GM18951 (cell line): ENCODE data around the gene GPR132.

Experiments
- POLR2A ChIP-seq: IDR thresholded peaks from 4 replicates; pipeline ENCODE4 v1.6.1; 2011; ENCODE audit warnings: mild to moderate bottlenecking; ENCODE audit not compliant: insufficient read length, insufficient read depth; ENCODE audit errors: extremely low read depth
- in situ Hi-C: fragments of 300-500 bp; cut with MboI; formaldehyde crosslinking; loops from one replicate; pipeline ENCODE4 v1.12.0; 2022; ENCODE audit warnings: low sequenced_read_pairs, mixed read lengths, inconsistent platforms; ENCODE audit not compliant: unreplicated experiment

Gene GPR132

DNA sequence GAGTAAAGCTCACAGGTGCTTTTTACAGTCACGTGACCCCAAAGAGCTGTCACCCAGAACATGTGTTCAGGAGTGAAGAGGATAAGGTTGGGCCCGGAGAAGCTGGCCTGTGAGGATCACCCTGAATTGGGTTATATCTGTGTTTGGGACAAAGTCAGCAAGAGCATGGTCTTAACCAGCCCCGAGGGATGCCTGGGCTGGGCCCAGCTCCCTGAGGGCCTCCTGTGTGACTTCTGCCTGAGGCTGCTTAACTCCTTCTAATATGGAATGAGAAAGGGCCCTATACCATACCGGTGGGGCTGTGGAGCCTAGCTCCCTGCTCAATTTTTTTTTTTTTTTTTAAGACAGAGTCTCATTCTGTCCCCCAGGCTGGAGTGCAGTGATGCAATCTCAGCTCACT, 46.8 kb downstream of the GPR132 start:
- TF ChIP-seq POLR2A, result no peak
- in situ Hi-C loops, result no loop called here

DNA sequence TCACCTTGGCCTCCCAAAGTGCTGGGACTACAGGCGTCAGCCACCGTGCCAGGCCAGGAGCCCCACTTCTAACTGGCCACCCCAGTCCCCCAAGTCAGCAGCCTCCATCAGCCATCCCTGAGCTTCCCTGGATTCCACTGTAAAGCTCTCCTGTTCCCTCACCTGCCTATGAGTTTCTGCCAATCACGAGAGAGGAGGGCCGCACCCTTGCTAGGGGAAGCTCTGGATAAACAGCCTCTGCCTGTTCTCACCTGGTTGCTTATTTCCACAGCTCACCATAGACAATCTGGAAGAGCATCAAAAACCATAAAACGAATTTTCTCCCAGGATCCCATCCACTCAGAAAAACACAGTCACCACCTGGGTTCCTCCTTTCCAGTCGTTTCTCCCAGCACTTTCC, 49.3 kb downstream of the GPR132 start:
- in situ Hi-C loops, result no loop called here
- no peak for TF ChIP-seq POLR2A

DNA sequence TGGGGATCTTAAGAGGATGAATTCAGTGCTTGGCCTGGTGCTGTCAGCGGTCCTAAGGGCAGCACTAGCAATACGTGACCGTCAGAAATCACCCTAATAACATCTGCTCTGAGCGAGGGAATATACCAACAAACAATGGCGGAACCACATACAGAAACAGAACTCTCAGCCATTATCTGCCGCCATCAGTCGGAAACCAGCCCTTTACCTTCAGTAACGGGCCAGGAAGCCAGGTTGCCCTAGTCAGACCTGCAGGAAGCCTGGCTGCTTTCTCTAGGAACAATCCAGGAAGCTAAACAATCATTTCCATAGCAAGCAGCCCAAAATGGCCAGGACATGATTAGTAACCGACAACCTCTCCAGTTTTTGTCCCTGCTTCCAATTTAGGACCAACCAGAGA, 50.0 kb downstream of the GPR132 start:
- no peak for TF ChIP-seq POLR2A
- in situ Hi-C loops, result no loop called here

DNA sequence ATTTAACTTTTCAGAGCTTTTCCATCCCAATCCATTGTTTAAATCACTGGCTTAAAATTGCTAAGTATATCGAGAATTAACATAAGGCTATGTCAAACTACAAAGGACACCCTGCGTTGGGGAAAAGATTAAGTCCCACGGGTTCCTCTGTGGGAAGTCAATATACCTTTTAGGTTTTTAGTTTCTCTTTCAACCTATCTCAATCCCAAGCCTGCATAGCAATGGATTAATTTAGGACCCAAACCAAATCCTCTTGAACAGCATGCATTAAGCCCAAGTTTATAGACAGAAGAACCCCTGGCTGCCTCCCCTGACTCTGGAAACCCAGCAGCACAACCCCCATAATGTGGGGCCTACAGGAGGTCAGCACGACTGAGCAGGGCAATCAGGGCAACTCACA, 50.6 kb downstream of the GPR132 start:
- in situ Hi-C loops, result no loop called here

DNA sequence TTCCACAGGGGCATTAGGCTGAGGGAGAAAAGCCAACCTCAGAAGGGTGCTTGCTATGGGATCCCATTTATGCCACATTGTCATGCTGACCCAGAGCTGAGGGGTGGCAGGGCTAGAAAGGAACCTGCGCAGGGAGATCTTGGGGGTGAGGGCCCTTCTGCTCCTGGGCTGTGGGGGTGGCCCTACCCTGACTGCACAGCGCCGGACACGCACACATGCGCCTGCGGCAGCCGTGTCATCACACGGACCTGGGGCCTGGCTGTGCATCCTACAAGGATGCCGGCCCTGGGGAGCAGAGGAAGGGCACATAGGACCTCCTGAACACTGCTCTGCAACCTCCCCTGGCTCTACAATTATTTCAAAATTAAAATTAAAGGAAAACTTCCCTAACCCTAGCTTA, 51.2 kb downstream of the GPR132 start:
- no peak for TF ChIP-seq POLR2A
- in situ Hi-C loops, result no loop called here

More for the DNA sequence above, 50.6 kb downstream of the GPR132 start:
- TF ChIP-seq POLR2A, result no peak

DNA sequence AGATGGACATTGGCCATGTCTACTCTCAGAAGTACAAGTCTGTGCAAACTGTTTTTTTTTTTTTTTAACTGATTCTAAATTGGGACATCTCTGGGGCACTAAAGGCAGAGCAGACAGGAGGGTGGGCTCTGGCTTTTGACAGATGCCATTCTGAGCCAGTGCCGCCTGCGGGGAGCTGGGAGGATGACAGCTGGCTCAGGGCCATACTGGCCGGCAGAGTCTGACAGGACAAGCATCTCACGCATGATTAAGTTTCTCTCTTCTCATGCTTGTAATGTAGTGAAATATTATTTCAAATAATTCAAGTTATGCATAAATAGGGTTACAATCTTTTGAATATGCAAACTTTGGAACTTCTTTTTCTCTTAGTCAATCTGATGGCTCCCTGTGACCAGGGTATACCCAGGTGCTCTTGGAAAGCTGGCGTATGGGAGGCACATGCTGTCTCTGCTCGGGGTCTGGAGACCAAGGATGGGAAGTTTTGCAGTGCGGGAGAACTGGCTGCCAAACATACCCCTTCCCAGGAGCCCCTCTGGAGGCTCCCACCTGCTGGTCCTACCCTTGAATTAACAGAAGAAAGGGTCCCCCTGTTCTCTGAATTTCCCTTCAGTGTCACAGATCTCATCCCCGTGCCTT, 52.0 kb downstream of the GPR132 start:
- in situ Hi-C loops, result no loop called here
- no peak for TF ChIP-seq POLR2A

DNA sequence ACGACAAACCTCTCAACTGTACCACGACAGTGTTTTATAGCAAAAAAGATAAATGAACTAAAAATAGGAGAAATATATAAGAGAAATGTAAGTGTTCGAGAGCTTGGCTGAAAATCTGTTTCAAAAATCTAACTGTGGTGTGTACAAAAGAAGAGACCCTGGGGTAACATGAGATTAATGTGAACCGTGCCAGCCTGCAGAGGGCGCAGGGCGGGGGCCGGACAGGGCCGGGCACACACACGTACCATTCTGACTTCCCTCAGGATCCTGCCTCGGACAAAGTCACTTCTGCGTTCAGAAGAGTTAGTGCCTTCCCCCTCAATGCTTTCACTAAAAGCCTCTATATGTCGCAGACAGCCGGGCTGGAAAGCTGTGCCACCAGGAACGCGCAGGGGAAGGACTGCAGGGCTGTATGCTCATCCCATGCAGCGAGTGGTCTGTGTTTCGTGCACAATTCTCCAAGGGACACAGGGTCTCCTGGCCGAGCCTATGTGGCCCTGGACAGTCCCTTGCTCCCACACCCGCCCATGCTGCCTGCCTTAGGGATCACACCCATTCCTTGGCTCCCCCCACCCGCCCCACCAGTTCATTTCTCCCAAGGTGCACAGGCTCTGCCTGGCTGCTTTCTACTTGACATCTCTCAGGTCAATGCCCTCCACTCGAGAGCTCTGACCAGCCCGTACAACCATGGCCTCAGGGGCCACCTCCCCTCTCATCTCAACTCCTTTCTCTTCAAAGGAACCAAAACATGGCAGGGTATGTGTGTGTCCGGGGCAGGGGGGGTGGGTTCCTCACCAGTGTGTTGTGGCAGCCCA, 52.9 kb downstream of the GPR132 start:
- in situ Hi-C loops, result no loop called here
- peak; percentile 25 for TF ChIP-seq POLR2A

DNA sequence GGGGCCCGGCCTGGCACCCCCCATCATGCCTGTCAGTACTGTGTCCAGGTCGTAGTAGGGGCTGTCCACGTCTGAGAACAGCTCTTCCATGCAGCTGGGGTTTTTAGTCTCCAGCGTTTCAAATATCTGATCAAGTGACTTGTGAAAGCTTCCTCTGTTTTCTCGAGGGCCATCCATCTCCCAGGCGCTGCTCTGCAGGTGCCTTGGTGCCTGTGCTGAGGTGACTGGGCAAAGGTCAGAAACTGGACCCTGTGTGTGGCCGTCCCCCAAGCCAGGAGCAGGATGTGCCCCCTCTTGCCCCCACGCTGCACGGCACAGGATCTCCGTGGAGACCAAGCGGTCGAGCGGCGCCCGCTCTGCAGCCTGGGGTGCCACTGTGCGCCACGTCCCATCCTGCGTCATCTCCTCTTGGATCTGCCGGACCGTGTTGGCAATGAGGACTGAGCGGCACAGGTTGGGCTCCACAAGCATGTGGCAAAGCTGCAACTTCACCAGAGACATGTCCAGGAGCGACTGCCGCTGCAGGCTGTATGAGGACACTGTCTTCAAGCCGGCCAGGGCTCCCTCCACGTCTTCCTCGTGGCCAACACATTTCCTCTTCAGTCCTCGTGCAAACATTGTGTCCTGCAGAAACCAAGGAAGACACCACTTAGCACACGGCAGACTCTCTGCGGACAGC, 53.8 kb downstream of the GPR132 start:
- in situ Hi-C loops, result no loop called here
- TF ChIP-seq POLR2A, result no peak

DNA sequence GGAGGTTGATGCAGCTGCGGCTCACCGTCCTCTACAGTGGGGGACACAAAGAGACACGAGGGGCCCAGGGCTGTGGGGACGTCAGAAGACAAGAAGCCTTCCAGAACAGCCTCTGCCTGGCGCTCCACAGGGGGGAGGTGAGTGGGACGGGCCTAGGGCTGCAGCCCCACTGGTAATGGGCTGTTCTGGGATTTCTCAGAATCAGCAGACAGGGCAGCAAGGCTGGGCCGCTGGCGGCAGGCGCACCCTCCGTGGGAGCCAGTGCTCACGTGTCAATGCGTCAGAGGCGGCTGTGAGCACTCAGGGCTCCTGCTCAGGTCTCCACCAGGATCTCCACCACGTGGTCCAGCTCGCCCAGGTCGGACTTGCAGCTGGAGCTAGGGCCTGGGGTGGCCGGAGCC, 54.3 kb downstream of the GPR132 start:
- in situ Hi-C loops, result no loop called here
- TF ChIP-seq POLR2A, result no peak

DNA sequence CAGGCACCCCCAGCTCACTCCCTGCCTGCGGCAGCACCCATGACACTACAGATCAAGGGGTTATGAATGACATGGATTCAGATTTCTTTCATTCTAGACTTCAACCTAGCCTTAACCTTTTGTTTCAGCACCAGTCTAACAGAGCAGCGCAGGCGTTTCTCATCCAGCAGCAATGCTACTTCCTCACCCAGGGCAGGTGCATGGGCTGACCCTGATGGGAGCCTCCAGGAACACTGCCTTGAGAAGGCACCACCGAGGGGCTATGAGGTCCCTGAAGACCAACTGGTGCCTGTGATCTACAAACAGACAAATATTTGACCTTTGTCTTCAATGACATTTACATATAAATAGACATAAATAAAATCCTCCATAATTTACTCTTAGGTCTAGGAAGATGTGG, 55.1 kb downstream of the GPR132 start:
- in situ Hi-C loops, result no loop called here

DNA sequence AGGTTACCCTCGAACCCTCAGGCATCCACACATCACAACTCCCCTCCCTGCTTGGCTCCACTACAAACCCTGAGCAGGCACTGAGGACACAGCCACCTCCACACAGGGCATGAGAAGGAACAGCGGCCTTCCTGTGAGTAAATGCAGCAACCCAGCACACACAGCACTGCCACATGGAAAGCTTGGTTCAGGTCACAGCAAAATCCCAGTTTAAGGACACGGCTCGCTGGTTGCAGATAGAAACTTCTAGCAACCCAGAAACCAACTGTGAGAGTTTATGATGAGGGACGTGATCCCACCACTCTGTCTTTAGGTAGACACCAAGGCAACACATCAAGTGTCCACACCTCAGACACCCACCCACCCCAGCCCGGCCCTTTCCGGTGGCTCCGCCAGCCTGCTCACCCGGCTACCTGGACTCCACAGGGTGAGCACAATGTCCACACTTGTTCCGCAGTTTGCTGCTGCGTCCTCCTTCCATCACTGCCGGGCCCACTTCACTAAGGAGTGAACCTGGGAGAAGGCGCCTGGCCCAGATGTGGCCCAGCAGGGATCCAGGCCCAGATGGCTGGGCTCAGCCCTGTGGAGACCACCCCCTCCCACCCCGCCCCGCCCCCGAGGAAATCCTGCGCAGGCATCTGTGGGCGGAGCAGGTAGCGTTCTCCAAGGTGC, 57.5 kb downstream of the GPR132 start:
- in situ Hi-C loops, result no loop called here
- peak; percentile 16 for TF ChIP-seq POLR2A

More for the DNA sequence above, 55.1 kb downstream of the GPR132 start:
- no peak for TF ChIP-seq POLR2A

DNA sequence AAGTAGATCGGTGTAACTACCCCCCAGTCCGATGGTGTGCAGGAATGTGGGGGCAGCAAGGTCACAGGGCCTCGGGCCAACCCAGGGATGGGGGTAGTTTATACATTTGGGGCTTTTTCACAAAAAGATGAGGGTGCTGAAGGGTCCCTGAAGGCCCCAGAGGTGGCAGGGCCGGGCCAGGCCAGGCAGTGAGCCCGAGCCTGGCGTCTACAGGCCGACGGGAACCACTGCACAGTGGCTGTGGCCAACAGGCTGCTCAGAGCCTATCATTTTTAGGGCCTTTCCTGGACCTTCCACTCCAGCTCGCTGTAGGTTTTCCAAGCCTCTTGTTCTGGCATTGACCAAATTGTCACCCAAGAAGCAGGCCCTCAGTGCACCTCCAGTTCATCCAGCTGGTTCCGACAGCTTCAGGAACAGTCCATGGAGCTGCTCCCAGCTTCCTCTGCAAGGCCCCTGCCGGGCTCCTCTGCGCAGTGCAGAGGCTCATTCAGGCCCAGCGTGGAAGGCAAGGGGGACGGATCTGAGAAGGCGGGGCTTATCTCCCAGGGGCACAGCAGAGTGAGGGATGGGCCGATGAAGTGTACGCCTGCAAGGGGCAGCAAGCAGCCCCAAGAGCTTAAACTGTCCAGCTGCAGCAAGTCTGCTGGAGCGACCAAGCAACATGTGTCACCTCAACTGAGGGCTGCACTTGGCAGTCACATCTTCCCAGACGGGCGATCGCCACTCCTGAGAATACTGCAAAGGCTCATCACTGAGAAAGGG, 58.2 kb downstream of the GPR132 start:
- TF ChIP-seq POLR2A, result no peak
- in situ Hi-C loops, result no loop called here

DNA sequence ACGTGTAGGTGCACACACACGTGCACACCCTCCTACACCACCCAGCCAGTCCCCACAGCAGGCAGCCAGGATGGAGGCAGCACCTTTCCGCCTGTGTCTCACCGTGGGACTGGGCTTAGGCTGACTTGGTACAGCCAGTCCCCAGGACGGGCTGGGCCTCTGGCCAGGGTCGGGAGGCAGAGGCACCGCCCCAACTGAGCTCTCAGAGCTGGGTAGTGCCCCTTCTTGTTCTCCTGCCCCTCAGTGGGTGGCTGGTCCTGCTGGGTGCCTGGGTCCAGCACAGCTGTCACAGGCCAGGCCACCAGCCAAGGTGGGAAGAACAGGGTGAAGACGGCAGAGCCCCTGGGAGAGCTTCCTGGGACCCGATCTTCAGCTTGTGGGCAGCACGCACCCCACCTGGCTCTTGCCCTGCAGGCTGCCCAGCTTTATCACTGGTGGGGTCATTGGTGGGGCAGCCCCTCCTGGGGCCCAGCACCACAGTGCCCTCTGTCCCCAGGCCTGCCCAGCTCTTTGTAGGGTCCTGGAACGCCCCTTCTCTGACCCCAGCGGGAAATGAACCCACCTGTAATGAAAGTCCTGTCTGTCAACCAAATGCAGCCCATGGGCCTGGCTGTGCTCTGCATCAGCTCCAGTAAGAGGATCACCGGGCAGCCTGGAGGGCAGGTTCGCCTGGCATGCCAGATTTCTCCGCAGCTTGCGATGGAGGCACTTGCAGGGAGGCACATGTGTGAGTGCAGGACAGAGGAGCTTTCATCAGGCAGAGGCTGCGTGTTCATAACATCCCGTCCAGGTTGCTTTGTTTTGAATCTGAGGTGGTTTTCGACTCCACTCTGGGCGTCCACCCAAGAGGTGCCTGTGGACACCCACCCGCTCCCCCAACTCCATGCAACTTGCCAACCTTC, 59.0 kb downstream of the GPR132 start:
- TF ChIP-seq POLR2A, result no peak
- in situ Hi-C loops, result no loop called here
